Upper lobe of left lung (tissue), 6 donors: ENCODE results near the gene AFF1. TPM values are rescaled to one million over a fixed set of nuclear protein-coding genes. Genes with fewer than 3 reads are reported as not detected.

Source experiments
- ATAC-seq, 2 donors: fragments of 200-7000 bp; cut with Tn5 transposase; one replicate each; pipeline ENCODE4 v1.9.1; 2022; ENCODE audit warnings: mild to moderate bottlenecking in 2 of 2, moderate library complexity in 2 of 2; ENCODE audit not compliant: low FRiP score in 2 of 2
- DNase-seq, 2 donors: peaks; one replicate each; pipeline ENCODE4 v3.0.0-alpha.2; 2019 to 2020
- H3K27ac ChIP-seq, 4 donors: fragments of 200-600 bp; sonication (generic); one replicate each; pipeline ENCODE4 v1.5.1; 2016 to 2019
- H3K27me3 ChIP-seq, 4 donors: fragments of 200-600 bp; sonication (generic); one replicate each; pipeline ENCODE4 v1.5.1; 2017 to 2019
- H3K36me3 ChIP-seq, 4 donors: fragments of 200-600 bp; sonication (generic); one replicate each; pipeline ENCODE4 v1.5.1; 2016 to 2019
- H3K4me1 ChIP-seq, 4 donors: fragments of 200-600 bp; sonication (generic); one replicate each; pipeline ENCODE4 v1.5.1; 2018 to 2019
- H3K4me3 ChIP-seq, 4 donors: fragments of 200-600 bp; sonication (generic); one replicate each; pipeline ENCODE4 v1.5.1; 2017 to 2019; ENCODE audit warnings: mild to moderate bottlenecking in 2 of 4, moderate library complexity in 1 of 4
- H3K9me3 ChIP-seq, 4 donors: fragments of 200-600 bp; sonication (generic); one replicate each; pipeline ENCODE4 v1.5.1; 2018 to 2019
- EP300 ChIP-seq, 4 donors: sonication (generic); formaldehyde crosslinking; IDR thresholded peaks; one replicate each; pipeline ENCODE4 v1.5.1; 2017; ENCODE audit warnings: antibody characterized with exemption in 4 of 4, control low read depth in 2 of 4
- POLR2A ChIP-seq, 4 donors: fragments of 450-650 bp; IDR thresholded peaks; one replicate each; pipeline ENCODE4 v1.5.1; 2016 to 2017; ENCODE audit warnings: antibody characterized with exemption in 4 of 4, mild to moderate bottlenecking in 2 of 4
- POLR2AphosphoS5 ChIP-seq, 2 donors: sonication (generic); formaldehyde crosslinking; IDR thresholded peaks; one replicate each; pipeline ENCODE4 v1.5.1; 2017; ENCODE audit warnings: antibody characterized with exemption in 2 of 2
- WGBS, 2 donors: methylation state at CpG; one replicate each; pipeline ENCODE4 v1.1.5; 2017 to 2018; 5-methylcytosine and 5-hydroxymethylcytosine counted together
- total RNA-seq, 6 donors: library from RNA; depleted of rRNA in 4 of 6; stranded (reverse); fragments of >200 nt in 4 of 6; gene quantifications; one replicate each; pipeline versions ENCODE4 v1.1.0 to v1.2.1, GENCODE V29; 2016 to 2021
- TF ChIP-seq, protein P1 (sequence below), 6 experiments: fragments of 450-650 bp in 4 of 6; fragments of 200-600 bp in 2 of 6; sonication (generic) in 2 of 6; IDR thresholded peaks; one replicate each; pipeline ENCODE4 v1.5.1; 2016 to 2019; ENCODE audit warnings: antibody characterized with exemption in 6 of 6
- donor health status: DM: no; HTN: no; CAD: no; lungs with moderate emphysema.
- donor health status: DM: no; HTN: yes; CAD: no; lungs with severe emphysema.

Gene AFF1
- total RNA-seq, 6 donors from 2014 or later: 45.5 to 124 (median 83.9) TPM

DNA sequence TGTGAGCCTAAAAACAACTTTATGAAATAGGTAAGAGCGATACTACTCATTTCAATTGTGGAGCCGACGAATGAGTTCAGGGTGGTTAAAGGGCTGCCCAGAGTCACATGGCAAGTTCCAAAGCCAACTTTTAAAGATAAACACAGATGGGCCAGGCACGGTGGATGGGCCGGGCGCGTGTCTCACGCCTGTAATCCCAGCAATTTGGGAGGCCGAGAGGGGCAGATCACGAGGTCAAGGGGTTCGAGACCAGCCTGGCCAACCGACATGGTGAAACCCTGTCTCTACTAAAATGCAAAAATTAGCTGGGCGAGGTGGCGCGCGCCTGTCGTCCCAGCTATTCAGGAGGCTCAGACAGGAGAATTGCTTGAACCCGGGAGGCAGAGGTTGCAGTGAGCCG, 41.7 kb upstream of the AFF1 start:
- Histone ChIP-seq H3K27me3 (no peaks in the 10 kb centered on the region), H3K9me3 (no peaks in the 10 kb centered on the region), H3K36me3 (no peaks in the 10 kb centered on the region), H3K27ac (peak overlapping the region in 2 of 4 donors; percentile 86 to 90), H3K4me3 (peak overlapping the region in 1 of 4 donors; percentile 62), H3K4me1 (peaks cover 0 to 24% (median 10%) of the 10 kb centered on the region in 4 donors)
- DNase-seq (peak in 1 of 2 donors; percentile 67), ATAC-seq (no peak)
- 84 to 90% methylated on average over 19 of the region's 19 CpGs for WGBS, 2 donors
- TF ChIP-seq EP300 (IDR thresholded peaks at IDR 0.05): no peak
- no peak for TF ChIP-seq POLR2A (IDR thresholded peaks at IDR 0.05)
- TF ChIP-seq POLR2AphosphoS5 (IDR thresholded peaks at IDR 0.05): no peak
- TF ChIP-seq, protein P1, sequence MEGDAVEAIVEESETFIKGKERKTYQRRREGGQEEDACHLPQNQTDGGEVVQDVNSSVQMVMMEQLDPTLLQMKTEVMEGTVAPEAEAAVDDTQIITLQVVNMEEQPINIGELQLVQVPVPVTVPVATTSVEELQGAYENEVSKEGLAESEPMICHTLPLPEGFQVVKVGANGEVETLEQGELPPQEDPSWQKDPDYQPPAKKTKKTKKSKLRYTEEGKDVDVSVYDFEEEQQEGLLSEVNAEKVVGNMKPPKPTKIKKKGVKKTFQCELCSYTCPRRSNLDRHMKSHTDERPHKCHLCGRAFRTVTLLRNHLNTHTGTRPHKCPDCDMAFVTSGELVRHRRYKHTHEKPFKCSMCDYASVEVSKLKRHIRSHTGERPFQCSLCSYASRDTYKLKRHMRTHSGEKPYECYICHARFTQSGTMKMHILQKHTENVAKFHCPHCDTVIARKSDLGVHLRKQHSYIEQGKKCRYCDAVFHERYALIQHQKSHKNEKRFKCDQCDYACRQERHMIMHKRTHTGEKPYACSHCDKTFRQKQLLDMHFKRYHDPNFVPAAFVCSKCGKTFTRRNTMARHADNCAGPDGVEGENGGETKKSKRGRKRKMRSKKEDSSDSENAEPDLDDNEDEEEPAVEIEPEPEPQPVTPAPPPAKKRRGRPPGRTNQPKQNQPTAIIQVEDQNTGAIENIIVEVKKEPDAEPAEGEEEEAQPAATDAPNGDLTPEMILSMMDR (IDR thresholded peaks at IDR 0.05): no peak

DNA sequence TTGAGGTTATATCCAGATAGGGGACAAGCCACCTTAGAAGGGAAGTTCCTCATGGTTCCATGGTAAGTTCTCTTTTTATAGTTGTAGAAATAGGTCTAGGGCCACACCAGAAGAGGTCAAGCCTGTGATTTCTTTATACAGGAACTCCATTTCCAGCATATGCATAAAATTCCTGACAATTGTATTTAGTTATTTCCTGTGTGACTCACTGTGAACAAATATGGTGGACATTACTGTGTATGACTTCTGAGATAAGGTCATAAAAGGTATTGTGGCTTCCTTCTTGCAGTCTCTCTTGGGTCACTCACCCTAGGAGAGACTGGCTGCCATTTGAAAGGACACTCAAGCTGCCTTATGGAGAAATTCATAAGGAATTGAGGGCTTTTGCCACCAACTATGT, 40.4 kb upstream of the AFF1 start:
- Histone ChIP-seq H3K4me3 (no peak overlapping the region), H3K9me3 (no peaks in the 10 kb centered on the region), H3K4me1 (peaks cover 0 to 24% (median 10%) of the 10 kb centered on the region in 4 donors), H3K27me3 (no peaks in the 10 kb centered on the region), H3K27ac (no peak overlapping the region), H3K36me3 (no peaks in the 10 kb centered on the region)
- TF ChIP-seq EP300 (IDR thresholded peaks at IDR 0.05) (peak in 1 of 4 donors; percentile 12), POLR2AphosphoS5 (IDR thresholded peaks at IDR 0.05) (no peak), POLR2A (IDR thresholded peaks at IDR 0.05) (no peak)
- TF ChIP-seq, protein P1 (IDR thresholded peaks at IDR 0.05): no peak
- no peak for DNase-seq
- no peak for ATAC-seq

DNA sequence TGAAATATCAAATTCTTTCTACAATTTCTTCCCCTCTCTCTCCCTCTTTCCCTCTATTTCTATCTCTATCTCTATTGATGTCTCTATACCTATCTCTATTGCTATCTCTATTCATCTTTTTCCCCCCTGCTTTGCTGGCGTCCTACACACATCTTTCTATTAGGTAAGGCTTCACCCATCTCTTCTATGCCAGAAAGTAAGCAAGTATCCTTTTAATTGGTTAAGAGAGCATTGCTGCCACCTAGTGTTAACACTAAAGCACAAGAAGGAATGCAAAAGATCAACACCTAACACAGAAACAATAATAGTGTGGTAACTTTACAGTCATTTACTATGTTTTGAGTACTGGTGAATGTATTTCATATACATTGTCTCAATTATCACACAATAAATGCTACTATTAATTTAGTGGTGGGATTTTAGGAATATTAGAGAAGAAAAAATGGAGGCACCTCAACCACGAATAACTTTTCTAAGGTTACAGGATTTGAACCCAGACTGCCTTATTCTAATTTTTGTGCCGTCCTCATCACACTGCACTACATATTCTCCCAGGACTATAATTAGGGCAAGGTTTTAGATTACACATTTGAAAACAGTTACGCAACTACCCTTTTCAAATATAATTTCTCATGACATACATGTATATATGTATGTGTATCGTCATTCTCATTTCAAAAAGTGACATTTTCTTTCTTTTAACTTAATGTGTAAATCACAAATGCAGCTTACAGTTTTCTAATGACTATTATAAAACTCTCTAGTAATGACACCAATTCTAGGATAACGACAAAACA, 38.9 kb upstream of the AFF1 start:
- Histone ChIP-seq H3K27ac (no peak overlapping the region), H3K4me1 (peaks cover 0 to 20% (median 6%) of the 10 kb centered on the region in 4 donors), H3K9me3 (no peaks in the 10 kb centered on the region), H3K27me3 (no peaks in the 10 kb centered on the region), H3K4me3 (no peak overlapping the region), H3K36me3 (no peaks in the 10 kb centered on the region)
- ATAC-seq (peak; percentile 44 to 72), DNase-seq (no peak)
- TF ChIP-seq, protein P1 (IDR thresholded peaks at IDR 0.05): peak; percentile 64 to 82 (median 71)
- no peak for TF ChIP-seq EP300 (IDR thresholded peaks at IDR 0.05)
- TF ChIP-seq POLR2A (IDR thresholded peaks at IDR 0.05): no peak
- TF ChIP-seq POLR2AphosphoS5 (IDR thresholded peaks at IDR 0.05): no peak
- 75 to 76% methylated on average over 6 of the region's 6 CpGs for WGBS, 2 donors

DNA sequence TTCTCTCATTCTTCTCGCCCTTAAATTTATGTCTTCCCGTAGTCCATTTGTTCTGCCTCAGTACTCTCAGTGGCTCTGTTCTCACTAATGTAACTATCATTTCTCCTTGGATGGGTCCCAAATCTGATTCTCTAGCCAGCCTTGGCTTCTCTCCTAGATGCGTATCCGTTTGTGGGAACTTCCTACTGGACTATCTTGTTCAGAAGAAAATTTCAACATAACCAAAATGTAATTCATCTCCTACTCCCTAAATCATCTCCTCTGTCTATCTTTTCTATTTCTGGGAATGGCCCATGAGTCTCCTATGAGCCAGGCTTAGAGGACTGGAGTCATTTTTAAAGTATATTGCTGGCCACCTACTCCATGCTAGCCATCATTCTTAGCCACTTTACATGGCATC, 38.2 kb upstream of the AFF1 start:
- ATAC-seq (no peak), DNase-seq (no peak)
- WGBS, 2 donors: 53 to 62% methylated on average over 4 of the region's 4 CpGs
- Histone ChIP-seq H3K4me1 (peaks cover 0 to 17% (median 2%) of the 10 kb centered on the region in 4 donors), H3K9me3 (no peaks in the 10 kb centered on the region), H3K4me3 (no peak overlapping the region), H3K27me3 (no peaks in the 10 kb centered on the region), H3K27ac (no peak overlapping the region), H3K36me3 (no peaks in the 10 kb centered on the region)
- TF ChIP-seq EP300 (IDR thresholded peaks at IDR 0.05) (no peak), POLR2A (IDR thresholded peaks at IDR 0.05) (no peak), POLR2AphosphoS5 (IDR thresholded peaks at IDR 0.05) (no peak)
- TF ChIP-seq, protein P1 (IDR thresholded peaks at IDR 0.05): no peak

DNA sequence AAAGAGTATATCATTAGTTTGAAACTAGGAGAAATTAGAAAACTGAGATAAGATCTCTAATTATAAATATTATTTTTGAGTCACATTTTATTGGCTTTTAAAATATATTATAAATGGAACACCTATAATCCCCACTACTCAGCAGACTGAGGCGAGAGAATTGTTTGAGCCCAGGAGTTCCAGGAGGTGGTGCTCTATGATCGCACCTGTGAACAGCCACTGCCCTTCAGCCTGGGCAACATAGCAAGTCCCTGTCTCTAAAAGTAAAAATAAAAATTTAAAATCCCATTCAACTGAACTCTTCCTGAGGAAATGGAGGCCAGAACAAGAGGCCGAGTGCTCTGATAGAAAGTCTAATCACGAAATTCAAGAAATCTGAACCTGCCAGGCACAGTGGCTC, 36.2 kb upstream of the AFF1 start:
- no peak for ATAC-seq
- H3K36me3 ChIP-seq: no peaks in the 10 kb centered on the region
- no peaks in the 10 kb centered on the region for H3K9me3 ChIP-seq
- H3K4me1 ChIP-seq: no peaks in the 10 kb centered on the region
- DNase-seq: no peak
- 95 to 96% methylated on average over 4 of the region's 4 CpGs for WGBS, 2 donors
- no peak overlapping the region for H3K27ac ChIP-seq
- H3K4me3 ChIP-seq: no peak overlapping the region
- no peaks in the 10 kb centered on the region for H3K27me3 ChIP-seq
- TF ChIP-seq POLR2AphosphoS5 (IDR thresholded peaks at IDR 0.05) (no peak), EP300 (IDR thresholded peaks at IDR 0.05) (no peak), POLR2A (IDR thresholded peaks at IDR 0.05) (no peak)
- TF ChIP-seq, protein P1 (IDR thresholded peaks at IDR 0.05): no peak
